MM.1S (cell line): Measurements from ENCODE around the gene ZNF236.
A peak's percentile ranks its signal among the peaks of the same experiment; 100 is the strongest.

ENCODE experiments used
- DNase-seq: peaks from one replicate; pipeline ENCODE4 v3.0.0-alpha.2; 2015
- H2AFZ ChIP-seq: fragments of 300-600 bp; sonication (generic); 2 replicates; pipeline ENCODE4 v1.6.0; 2016; ENCODE audit warnings: antibody characterized with exemption, low read length
- H3F3A ChIP-seq: fragments of 300-600 bp; sonication (generic); 2 replicates; pipeline ENCODE4 v1.6.1; 2016; ENCODE audit warnings: mild to moderate bottlenecking, antibody characterized with exemption, low read length, moderate library complexity, mixed read lengths; ENCODE audit not compliant: insufficient read depth
- H3K27ac ChIP-seq: fragments of 300-600 bp; sonication (generic); 2 replicates; pipeline ENCODE4 v1.5.1; 2016; ENCODE audit warnings: mild to moderate bottlenecking, low read length
- H3K27me3 ChIP-seq: fragments of 300-600 bp; sonication (generic); replicated peaks from 2 replicates; pipeline ENCODE4 v1.6.0; 2016; ENCODE audit warnings: low read length; ENCODE audit not compliant: insufficient read depth
- H3K36me3 ChIP-seq: fragments of 300-600 bp; sonication (generic); replicated peaks from 2 replicates; pipeline ENCODE4 v1.6.1; 2016; ENCODE audit warnings: mild to moderate bottlenecking, low read length, mixed read lengths; ENCODE audit not compliant: insufficient read depth
- H3K4me1 ChIP-seq: fragments of 300-600 bp; sonication (generic); 2 replicates; pipeline ENCODE4 v1.6.1; 2016; ENCODE audit warnings: low read length, mixed read lengths
- H3K4me2 ChIP-seq: fragments of 300-600 bp; sonication (generic); 2 replicates; pipeline ENCODE4 v1.6.0; 2016; ENCODE audit warnings: low read depth, low read length
- H3K4me3 ChIP-seq: fragments of 300-600 bp; sonication (generic); 2 replicates; pipeline ENCODE4 v1.5.1; 2016; ENCODE audit warnings: low read length, mixed read lengths
- H3K79me2 ChIP-seq: fragments of 300-600 bp; sonication (generic); 2 replicates; pipeline ENCODE4 v1.6.1; 2016; ENCODE audit warnings: mixed run types, low read length, mixed read lengths
- H3K9ac ChIP-seq: fragments of 300-600 bp; sonication (generic); 2 replicates; pipeline ENCODE4 v1.6.1; 2016; ENCODE audit warnings: low read length, mixed read lengths
- H3K9me2 ChIP-seq: fragments of 300-600 bp; sonication (generic); replicated peaks from 2 replicates; pipeline ENCODE4 v1.6.1; 2016; ENCODE audit warnings: mild to moderate bottlenecking, low read length, mixed read lengths; ENCODE audit not compliant: insufficient read depth
- H3K9me3 ChIP-seq: fragments of 300-600 bp; sonication (generic); replicated peaks from 2 replicates; pipeline ENCODE4 v1.6.1; 2016; ENCODE audit warnings: mild to moderate bottlenecking, low read length, mixed read lengths; ENCODE audit not compliant: insufficient read depth
- H4K20me1 ChIP-seq: fragments of 300-600 bp; sonication (generic); 2 replicates; pipeline ENCODE4 v1.6.1; 2016; ENCODE audit warnings: mild to moderate bottlenecking, low read length, moderate library complexity, mixed read lengths; ENCODE audit not compliant: insufficient read depth
- EZH2 ChIP-seq: fragments of 300-600 bp; sonication (generic); optimal IDR thresholded peaks from 2 replicates; pipeline ENCODE3; 2017; ENCODE audit warnings: low read depth, mild to moderate bottlenecking, antibody characterized with exemption, low read length, mixed read lengths
- EZH2phosphoT487 ChIP-seq: fragments of 300-600 bp; sonication (generic); IDR thresholded peaks from 2 replicates; pipeline ENCODE4 v1.6.1; 2018; ENCODE audit warnings: antibody characterized with exemption, low read length
- TF ChIP-seq, protein P1 (sequence below): fragments of 300-600 bp; sonication (generic); IDR thresholded peaks from 2 replicates; pipeline ENCODE4 v1.5.1; 2016; ENCODE audit warnings: antibody characterized with exemption, low read length, mixed read lengths

ZNF236 gene

GRCh38 chr18:76897257-76897656, 74.9 kb downstream of the ZNF236 start:
- peaks cover 11% of the 10 kb centered on the region; the same call in 1 of the 2 replicates for H3K36me3 ChIP-seq
- H3K27ac ChIP-seq = no peak overlapping the region
- H3K9me3 ChIP-seq = no peaks in the 10 kb centered on the region
- no peak overlapping the region for H3K4me3 ChIP-seq
- H3K27me3 ChIP-seq = no peaks in the 10 kb centered on the region
- H3K4me2 ChIP-seq = no peak overlapping the region
- no peaks in the 10 kb centered on the region for H3K79me2 ChIP-seq
- H4K20me1 ChIP-seq = no peaks in the 10 kb centered on the region
- H3K4me1 ChIP-seq = no peaks in the 10 kb centered on the region
- no peak for DNase-seq
- H2AFZ ChIP-seq = no peak overlapping the region
- H3F3A ChIP-seq = no peaks in the 10 kb centered on the region
- TF ChIP-seq EZH2 (no peak), EZH2phosphoT487 (no peak)
- TF ChIP-seq, protein P1, sequence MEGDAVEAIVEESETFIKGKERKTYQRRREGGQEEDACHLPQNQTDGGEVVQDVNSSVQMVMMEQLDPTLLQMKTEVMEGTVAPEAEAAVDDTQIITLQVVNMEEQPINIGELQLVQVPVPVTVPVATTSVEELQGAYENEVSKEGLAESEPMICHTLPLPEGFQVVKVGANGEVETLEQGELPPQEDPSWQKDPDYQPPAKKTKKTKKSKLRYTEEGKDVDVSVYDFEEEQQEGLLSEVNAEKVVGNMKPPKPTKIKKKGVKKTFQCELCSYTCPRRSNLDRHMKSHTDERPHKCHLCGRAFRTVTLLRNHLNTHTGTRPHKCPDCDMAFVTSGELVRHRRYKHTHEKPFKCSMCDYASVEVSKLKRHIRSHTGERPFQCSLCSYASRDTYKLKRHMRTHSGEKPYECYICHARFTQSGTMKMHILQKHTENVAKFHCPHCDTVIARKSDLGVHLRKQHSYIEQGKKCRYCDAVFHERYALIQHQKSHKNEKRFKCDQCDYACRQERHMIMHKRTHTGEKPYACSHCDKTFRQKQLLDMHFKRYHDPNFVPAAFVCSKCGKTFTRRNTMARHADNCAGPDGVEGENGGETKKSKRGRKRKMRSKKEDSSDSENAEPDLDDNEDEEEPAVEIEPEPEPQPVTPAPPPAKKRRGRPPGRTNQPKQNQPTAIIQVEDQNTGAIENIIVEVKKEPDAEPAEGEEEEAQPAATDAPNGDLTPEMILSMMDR = no peak
- no peak overlapping the region for H3K9ac ChIP-seq
- no peaks in the 10 kb centered on the region for H3K9me2 ChIP-seq

DNA sequence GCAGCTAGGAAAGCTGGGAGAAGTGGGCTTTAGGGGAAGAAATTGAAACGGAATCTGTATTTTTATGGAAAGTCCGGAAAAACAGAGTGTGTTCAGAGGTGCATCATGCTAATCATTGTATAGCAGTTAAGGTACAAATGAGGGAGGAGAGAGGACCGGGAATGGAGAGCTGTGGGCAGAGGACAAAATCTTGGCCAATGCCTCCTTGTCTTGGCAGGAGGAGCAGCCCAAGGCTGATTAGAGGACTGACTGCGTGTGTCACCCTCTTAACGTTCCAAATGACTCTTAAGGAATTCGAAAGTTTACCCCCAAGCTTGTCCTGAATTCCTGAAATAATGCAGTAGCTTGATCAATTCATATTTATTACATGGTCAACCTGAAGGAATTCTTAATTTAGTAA, 81.0 kb downstream of the ZNF236 start:
- peaks cover 3% of the 10 kb centered on the region; the same call in 1 of the 2 replicates for H3K4me1 ChIP-seq
- no peaks in the 10 kb centered on the region for H4K20me1 ChIP-seq
- no peaks in the 10 kb centered on the region for H3K36me3 ChIP-seq
- no peak overlapping the region for H3K27ac ChIP-seq
- H3K79me2 ChIP-seq = no peaks in the 10 kb centered on the region
- H3K9me3 ChIP-seq = no peaks in the 10 kb centered on the region
- no peak for TF ChIP-seq EZH2phosphoT487
- no peaks in the 10 kb centered on the region for H3K27me3 ChIP-seq
- no peak overlapping the region for H3K4me3 ChIP-seq
- no peaks in the 10 kb centered on the region for H3K9me2 ChIP-seq
- H3F3A ChIP-seq = no peaks in the 10 kb centered on the region
- H2AFZ ChIP-seq = no peak overlapping the region
- DNase-seq = no peak
- no peak overlapping the region for H3K9ac ChIP-seq
- no peak overlapping the region for H3K4me2 ChIP-seq

GRCh38 chr18:76905821-76906220, 83.5 kb downstream of the ZNF236 start:
- H2AFZ ChIP-seq = no peak overlapping the region
- no peaks in the 10 kb centered on the region for H3K9me2 ChIP-seq
- no peaks in the 10 kb centered on the region for H3F3A ChIP-seq
- H4K20me1 ChIP-seq = no peaks in the 10 kb centered on the region
- no peaks in the 10 kb centered on the region for H3K36me3 ChIP-seq
- H3K9ac ChIP-seq = no peak overlapping the region
- no peaks in the 10 kb centered on the region for H3K27me3 ChIP-seq
- H3K27ac ChIP-seq = no peak overlapping the region
- H3K9me3 ChIP-seq = no peaks in the 10 kb centered on the region
- no peak overlapping the region for H3K4me3 ChIP-seq
- peaks cover 3% of the 10 kb centered on the region; the same call in 1 of the 2 replicates for H3K4me1 ChIP-seq
- TF ChIP-seq EZH2phosphoT487 (no peak), EZH2 (no peak)
- TF ChIP-seq, protein P1 = no peak
- DNase-seq = peak; percentile 50
- H3K4me2 ChIP-seq = no peak overlapping the region
- H3K79me2 ChIP-seq = no peaks in the 10 kb centered on the region

- Histone ChIP-seq H2AFZ (no peak overlapping the region), H3K9me2 (no peaks in the 10 kb centered on the region), H3K27ac (no peak overlapping the region), H3K27me3 (no peaks in the 10 kb centered on the region), H3K4me1 (peaks cover 3% of the 10 kb centered on the region; the same call in 1 of the 2 replicates), H3F3A (no peaks in the 10 kb centered on the region), H3K79me2 (no peaks in the 10 kb centered on the region), H3K9ac (no peak overlapping the region), H3K4me2 (no peak overlapping the region), H3K4me3 (no peak overlapping the region), H3K36me3 (no peaks in the 10 kb centered on the region), H4K20me1 (no peaks in the 10 kb centered on the region), H3K9me3 (no peaks in the 10 kb centered on the region)
- no peak for TF ChIP-seq EZH2phosphoT487
- TF ChIP-seq, protein P1 = no peak
- no peak for TF ChIP-seq EZH2
- DNase-seq = no peak
Measured at GRCh38 chr18:76908277-76908676, 85.9 kb downstream of the ZNF236 start.
